Mucosa of stomach (tissue), 1 donor: ENCODE results near the gene TCF20.

Source experiments
- H3K27me3 ChIP-seq: one replicate; pipeline ENCODE4 v1.7.0; 2013; ENCODE audit warnings: mild to moderate bottlenecking, low read length; ENCODE audit not compliant: control insufficient read depth, insufficient read depth
- H3K36me3 ChIP-seq: one replicate; pipeline ENCODE4 v1.7.0; 2013; ENCODE audit warnings: low read length; ENCODE audit not compliant: control insufficient read depth, insufficient read depth
- H3K4me1 ChIP-seq: one replicate; pipeline ENCODE4 v1.7.0; 2013; ENCODE audit warnings: mild to moderate bottlenecking, low read length; ENCODE audit not compliant: control insufficient read depth, insufficient read depth
- H3K4me3 ChIP-seq: one replicate; pipeline ENCODE4 v1.7.0; 2013; ENCODE audit warnings: low read length
- H3K9ac ChIP-seq: one replicate; pipeline ENCODE4 v1.7.0; 2013; ENCODE audit warnings: mild to moderate bottlenecking, low read length, moderate library complexity
- H3K9me3 ChIP-seq: one replicate; pipeline ENCODE4 v1.7.0; 2013; ENCODE audit warnings: mild to moderate bottlenecking, low read length, moderate library complexity; ENCODE audit not compliant: control insufficient read depth
- donor health status: Pancreatic carcinoma.

The TCF20 gene

GRCh38 chr22:42270510-42271190 lies at the start of gene TCF20:
Gene TCF20, minus strand, starts transcription at chr22:42270653. Its CDS starts 55,348 bp downstream, at chr22:42215305.
- Histone ChIP-seq H3K4me3 (peak within 1 kb of the TSS; percentile 64), H3K36me3 (no peaks in the 10 kb centered on the region), H3K4me1 (peaks cover 33% of the 10 kb centered on the region), H3K9ac (peak within 1 kb of the TSS; percentile 84), H3K9me3 (no peaks in the 10 kb centered on the region), H3K27me3 (no peaks in the 10 kb centered on the region)

DNA sequence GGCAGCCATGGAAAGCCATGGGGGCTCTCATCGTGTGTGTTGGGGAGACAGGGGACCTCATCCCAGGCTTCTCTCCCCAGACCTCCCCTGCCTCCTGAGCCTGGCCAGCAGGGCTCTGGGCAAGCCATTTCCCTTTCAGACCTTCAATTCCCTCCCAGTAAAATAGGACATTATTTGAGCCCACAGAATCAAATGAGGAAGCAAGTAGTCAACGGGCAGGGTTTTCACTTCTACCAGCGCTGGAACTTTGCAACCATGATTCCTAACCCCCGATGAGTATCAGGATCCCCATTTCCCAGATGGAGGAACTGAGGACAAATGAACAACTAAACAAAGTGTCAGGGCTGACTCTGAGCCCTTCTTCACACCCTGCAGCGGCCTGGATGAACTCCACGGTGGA lies 48.9 kb upstream of the TCF20 start:
- no peak overlapping the region for H3K9ac ChIP-seq
- no peaks in the 10 kb centered on the region for H3K36me3 ChIP-seq
- H3K4me1 ChIP-seq, result peaks cover 67% of the 10 kb centered on the region
- no peak overlapping the region for H3K4me3 ChIP-seq
- H3K9me3 ChIP-seq, result no peaks in the 10 kb centered on the region
- peaks cover 5% of the 10 kb centered on the region for H3K27me3 ChIP-seq

DNA sequence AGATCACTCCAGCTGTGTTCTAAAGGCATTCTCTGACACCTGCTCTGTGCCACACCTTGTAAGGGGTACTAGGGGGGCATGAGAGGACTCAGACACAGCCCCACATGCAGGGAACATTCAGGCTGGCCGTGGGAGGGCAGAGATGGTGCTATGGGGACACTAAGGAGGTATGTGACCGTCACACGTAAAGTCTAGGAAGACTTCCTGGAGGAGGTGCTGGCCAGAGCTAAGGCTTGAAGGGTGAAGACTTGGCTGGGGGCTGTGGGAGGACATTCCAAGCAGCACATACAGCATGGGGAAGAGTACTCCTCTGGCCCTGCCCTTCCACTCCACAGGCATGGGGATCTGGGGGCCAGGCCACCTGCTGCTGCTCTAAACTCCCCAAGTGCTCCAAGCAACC lies 48.5 kb upstream of the TCF20 start:
- Histone ChIP-seq H3K27me3 (peaks cover 5% of the 10 kb centered on the region), H3K9me3 (no peaks in the 10 kb centered on the region), H3K4me1 (peaks cover 71% of the 10 kb centered on the region), H3K9ac (no peak overlapping the region), H3K4me3 (no peak overlapping the region), H3K36me3 (no peaks in the 10 kb centered on the region)

DNA sequence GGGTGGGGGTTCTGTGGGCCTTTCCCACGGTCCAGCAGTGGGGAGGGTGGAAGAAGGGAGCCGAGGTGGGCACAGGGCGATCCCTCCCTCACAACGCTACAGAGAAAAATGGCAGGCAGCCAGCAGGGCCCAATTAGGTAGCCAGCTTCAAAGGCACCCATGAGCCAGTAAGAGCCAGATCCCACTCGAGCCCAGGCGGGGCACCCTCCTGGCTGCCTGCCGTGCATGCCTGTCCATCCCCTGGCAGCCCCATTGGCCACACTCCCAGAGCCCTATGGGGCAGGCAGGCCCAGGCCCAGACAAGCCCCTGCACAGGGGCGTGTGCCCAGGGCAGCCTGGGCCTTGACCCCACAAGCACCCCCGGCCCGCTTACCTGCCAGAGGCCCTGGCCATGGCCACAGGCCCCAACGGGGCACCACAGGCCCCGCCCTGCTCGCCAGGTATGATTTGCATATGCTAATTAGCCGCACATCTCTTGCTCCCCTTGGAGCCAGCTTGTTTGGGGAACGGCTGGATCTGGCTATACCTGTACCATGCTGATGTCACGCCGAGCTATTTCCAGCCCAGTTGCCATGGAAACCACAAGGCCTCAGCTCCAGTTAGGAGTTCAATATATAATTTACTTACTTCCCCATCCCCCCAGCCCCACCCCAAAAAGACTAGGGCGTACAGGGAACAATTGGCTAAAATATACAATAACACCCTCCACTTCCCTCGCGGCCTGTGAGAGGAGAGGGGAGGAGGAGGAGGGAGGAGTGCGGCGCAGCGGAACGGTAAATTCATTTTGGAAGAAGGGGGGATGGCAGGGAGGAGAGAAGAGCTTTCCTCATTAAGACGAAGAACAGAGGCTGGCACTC lies 47.5 kb upstream of the TCF20 start:
- peak overlapping the region; percentile 49 for H3K9ac ChIP-seq
- H3K27me3 ChIP-seq, result peaks cover 5% of the 10 kb centered on the region
- H3K4me3 ChIP-seq, result no peak overlapping the region
- H3K36me3 ChIP-seq, result no peaks in the 10 kb centered on the region
- H3K4me1 ChIP-seq, result peaks cover 82% of the 10 kb centered on the region
- H3K9me3 ChIP-seq, result no peaks in the 10 kb centered on the region

DNA sequence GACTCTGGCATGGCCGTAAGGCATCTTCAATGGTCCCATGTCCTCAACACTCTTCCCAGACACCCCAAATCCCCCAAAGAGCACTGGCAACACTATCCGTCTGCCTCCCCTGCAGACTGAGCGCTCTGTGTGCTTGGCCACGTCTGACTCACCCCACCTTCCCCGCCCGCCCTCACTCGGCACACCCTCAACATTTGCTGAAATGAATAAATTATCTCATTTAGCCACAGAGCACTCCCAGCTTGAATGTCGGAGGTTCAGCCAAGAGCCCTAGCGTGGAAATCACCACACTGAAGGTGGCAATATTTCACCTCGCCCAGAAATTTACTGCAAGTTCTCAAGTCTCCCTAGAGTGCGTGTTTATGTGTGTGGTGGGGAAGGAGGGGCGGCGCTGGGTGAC lies 46.6 kb upstream of the TCF20 start:
- Histone ChIP-seq H3K9ac (peak overlapping the region; percentile 49), H3K36me3 (no peaks in the 10 kb centered on the region), H3K9me3 (no peaks in the 10 kb centered on the region), H3K4me1 (peaks cover 87% of the 10 kb centered on the region), H3K27me3 (peaks cover 5% of the 10 kb centered on the region), H3K4me3 (no peak overlapping the region)

DNA sequence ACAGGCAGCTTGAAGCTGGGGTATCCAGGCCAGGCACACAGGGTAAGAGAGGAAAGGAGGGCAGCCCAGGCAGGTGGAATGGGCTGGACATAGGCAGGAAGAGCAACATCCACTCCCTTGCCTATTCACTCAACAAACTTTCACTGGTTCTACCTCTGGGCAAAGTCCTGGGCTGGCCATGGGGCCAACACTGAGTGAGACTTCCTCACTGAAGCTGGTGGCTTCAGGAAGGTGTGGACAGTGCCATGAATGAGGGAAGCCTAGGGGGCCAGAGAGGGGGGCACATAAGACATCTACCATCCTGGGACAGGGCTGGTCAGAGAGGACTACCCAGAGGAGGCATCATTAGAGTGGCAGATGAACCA lies 44.9 kb upstream of the TCF20 start:
- peaks cover 75% of the 10 kb centered on the region for H3K4me1 ChIP-seq
- H3K4me3 ChIP-seq, result no peak overlapping the region
- no peaks in the 10 kb centered on the region for H3K36me3 ChIP-seq
- H3K27me3 ChIP-seq, result peaks cover 5% of the 10 kb centered on the region
- no peaks in the 10 kb centered on the region for H3K9me3 ChIP-seq
- H3K9ac ChIP-seq, result no peak overlapping the region

DNA sequence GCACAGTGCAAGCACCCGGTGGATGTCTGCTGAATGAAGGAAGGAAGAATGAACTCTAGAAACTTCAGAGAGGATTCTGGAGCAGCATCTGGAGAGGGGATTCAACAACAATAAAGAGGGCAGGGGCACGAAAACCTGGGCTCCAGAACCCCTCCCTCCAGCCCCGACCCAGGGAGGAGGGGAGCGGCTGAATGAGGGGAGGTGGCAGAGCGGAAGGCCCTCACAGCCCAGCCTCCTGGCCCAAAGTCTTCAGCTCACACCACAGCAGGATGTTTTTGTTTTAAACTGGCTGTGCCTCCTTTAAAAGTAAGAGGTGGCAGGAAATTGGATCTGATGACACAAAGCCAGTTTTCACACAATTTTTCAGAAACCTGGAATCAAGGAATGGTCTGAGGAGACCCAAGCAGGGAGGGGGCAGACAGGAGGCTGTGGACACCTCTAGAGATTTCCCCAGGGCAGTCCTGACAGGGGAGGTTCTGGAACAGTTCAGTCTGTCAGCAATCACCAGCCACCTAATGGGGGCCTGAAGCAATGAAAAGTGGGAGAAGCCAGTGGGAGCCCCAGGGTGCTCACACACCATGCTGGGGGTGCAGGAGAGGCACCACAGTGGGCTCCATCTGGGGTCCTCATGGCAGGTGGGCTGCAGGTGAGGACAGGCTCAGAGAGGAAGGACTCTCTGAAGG lies 44.4 kb upstream of the TCF20 start:
- H3K9me3 ChIP-seq, result no peaks in the 10 kb centered on the region
- no peak overlapping the region for H3K4me3 ChIP-seq
- no peak overlapping the region for H3K9ac ChIP-seq

GRCh38 chr22:42313804-42314581 lies 43.5 kb upstream of the TCF20 start:
- H3K36me3 ChIP-seq, result no peaks in the 10 kb centered on the region
- peaks cover 64% of the 10 kb centered on the region for H3K4me1 ChIP-seq
- peaks cover 3% of the 10 kb centered on the region for H3K27me3 ChIP-seq
- H3K4me3 ChIP-seq, result no peak overlapping the region
- H3K9me3 ChIP-seq, result no peaks in the 10 kb centered on the region
- no peak overlapping the region for H3K9ac ChIP-seq

More for the DNA sequence above, 44.4 kb upstream of the TCF20 start:
- peaks cover 5% of the 10 kb centered on the region for H3K27me3 ChIP-seq
- no peaks in the 10 kb centered on the region for H3K36me3 ChIP-seq
- H3K4me1 ChIP-seq, result peaks cover 70% of the 10 kb centered on the region

- no peaks in the 10 kb centered on the region for H3K27me3 ChIP-seq
- H3K9ac ChIP-seq, result no peak overlapping the region
- no peaks in the 10 kb centered on the region for H3K36me3 ChIP-seq
- peaks cover 56% of the 10 kb centered on the region for H3K4me1 ChIP-seq
- no peaks in the 10 kb centered on the region for H3K9me3 ChIP-seq
- H3K4me3 ChIP-seq, result no peak overlapping the region
Observed at GRCh38 chr22:42313204-42313603, 42.8 kb upstream of the TCF20 start.

DNA sequence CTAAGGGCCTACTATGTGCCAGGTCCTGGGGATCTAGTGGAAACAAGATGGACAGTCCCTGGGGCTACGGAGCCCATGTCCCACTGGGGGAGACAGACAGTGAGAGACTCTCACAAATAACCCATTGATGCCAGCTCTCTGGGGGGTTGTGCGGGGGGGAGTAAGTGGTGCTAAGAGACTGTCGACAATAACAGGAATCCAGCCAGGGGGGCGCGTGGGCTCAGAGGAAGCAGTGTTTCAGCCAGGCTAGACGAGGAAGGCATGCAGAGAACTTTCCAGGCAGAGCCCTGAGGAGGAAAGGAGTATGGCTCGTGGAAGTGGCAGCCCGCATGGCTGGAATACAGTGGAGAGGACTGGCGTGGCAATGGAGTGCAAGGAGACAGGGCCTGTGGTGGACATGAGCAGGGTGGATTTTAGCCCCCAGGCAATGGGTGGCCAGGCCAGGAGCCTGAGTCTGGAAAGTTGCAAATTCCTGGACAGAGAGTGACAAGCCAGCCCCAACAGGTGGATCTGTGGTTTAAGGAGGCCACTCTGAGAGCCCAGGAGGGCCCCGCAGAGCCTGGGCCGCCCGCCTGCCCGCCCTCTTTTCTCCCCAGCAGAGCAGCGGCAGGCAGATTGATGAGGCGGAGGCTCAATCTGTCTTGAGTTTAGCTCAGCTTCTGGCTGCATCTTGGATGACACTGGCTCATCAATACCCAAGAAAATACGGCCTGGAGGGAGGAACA lies 40.0 kb upstream of the TCF20 start:
- Histone ChIP-seq H3K9ac (no peak overlapping the region), H3K4me1 (peaks cover 30% of the 10 kb centered on the region)

DNA sequence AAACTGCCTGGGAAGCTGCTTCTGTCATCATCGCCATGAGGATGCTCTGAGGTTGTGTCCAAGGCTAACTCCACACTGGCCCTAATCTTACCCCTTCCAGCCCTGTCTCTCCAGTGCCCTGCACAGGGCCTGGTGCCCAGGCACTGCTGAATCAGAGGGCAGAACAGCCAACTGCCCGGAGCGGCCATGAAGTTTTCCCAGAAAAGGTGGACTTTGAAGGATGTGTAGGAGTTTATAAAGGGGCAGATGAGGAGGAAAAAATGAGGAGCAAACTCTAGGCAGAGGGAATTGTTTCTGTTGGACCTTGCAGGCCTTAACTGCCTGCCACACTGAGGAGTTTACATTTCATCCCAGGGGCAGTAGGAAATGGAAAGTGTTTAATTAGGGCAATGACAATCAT lies 39.4 kb upstream of the TCF20 start:
- Histone ChIP-seq H3K4me1 (peaks cover 24% of the 10 kb centered on the region), H3K9me3 (no peaks in the 10 kb centered on the region), H3K9ac (no peak overlapping the region), H3K4me3 (no peak overlapping the region), H3K27me3 (no peaks in the 10 kb centered on the region), H3K36me3 (no peaks in the 10 kb centered on the region)

More for the DNA sequence above, 40.0 kb upstream of the TCF20 start:
- no peaks in the 10 kb centered on the region for H3K9me3 ChIP-seq
- no peak overlapping the region for H3K4me3 ChIP-seq
- H3K36me3 ChIP-seq, result no peaks in the 10 kb centered on the region
- no peaks in the 10 kb centered on the region for H3K27me3 ChIP-seq
